GM12874 (cell line): ENCODE measurements around the gene FOXRED1.

ENCODE experiments used
- TF ChIP-seq, protein P1 (sequence below): IDR thresholded peaks from 2 replicates; pipeline ENCODE4 v1.5.1; 2011; ENCODE audit warnings: low read depth, mild to moderate bottlenecking, control low read depth, low read length, moderate library complexity; ENCODE audit not compliant: insufficient read depth

Gene FOXRED1

DNA sequence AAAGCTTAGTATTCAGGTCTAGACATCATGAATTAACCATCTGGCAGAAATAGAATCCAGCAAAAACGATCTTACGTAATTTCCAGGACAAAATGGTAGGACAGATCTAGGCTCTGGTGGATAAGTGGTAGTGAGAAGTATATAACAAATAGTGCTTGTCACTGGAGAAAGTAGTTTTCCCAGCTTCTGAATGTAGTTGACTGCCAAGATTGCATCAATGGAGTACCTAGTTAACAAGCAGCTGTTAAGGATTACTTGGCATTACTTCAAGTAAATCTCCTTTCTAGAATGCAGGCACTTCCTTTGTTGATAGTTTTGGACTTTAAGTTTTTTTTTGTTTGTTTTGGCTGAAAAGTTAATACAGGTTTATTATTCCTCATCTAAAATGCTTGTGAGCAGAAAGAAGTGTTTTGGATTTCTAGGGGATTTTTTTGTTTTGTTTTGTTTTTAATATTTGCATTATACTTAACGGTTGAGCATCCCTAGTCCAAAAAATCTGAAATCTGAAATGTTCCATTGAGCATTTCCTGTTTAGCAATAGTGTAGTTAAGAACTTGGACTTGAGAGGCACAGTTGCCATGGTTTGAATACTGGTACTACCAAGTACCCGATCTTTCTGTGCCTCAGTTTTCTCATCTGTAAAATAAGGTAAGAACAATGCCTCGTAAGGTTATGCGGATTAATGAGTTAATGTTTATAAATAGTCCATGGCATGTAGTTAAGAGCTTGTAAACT is 37.1 kb upstream of the FOXRED1 start:
- TF ChIP-seq, protein P1, sequence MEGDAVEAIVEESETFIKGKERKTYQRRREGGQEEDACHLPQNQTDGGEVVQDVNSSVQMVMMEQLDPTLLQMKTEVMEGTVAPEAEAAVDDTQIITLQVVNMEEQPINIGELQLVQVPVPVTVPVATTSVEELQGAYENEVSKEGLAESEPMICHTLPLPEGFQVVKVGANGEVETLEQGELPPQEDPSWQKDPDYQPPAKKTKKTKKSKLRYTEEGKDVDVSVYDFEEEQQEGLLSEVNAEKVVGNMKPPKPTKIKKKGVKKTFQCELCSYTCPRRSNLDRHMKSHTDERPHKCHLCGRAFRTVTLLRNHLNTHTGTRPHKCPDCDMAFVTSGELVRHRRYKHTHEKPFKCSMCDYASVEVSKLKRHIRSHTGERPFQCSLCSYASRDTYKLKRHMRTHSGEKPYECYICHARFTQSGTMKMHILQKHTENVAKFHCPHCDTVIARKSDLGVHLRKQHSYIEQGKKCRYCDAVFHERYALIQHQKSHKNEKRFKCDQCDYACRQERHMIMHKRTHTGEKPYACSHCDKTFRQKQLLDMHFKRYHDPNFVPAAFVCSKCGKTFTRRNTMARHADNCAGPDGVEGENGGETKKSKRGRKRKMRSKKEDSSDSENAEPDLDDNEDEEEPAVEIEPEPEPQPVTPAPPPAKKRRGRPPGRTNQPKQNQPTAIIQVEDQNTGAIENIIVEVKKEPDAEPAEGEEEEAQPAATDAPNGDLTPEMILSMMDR = no peak

DNA sequence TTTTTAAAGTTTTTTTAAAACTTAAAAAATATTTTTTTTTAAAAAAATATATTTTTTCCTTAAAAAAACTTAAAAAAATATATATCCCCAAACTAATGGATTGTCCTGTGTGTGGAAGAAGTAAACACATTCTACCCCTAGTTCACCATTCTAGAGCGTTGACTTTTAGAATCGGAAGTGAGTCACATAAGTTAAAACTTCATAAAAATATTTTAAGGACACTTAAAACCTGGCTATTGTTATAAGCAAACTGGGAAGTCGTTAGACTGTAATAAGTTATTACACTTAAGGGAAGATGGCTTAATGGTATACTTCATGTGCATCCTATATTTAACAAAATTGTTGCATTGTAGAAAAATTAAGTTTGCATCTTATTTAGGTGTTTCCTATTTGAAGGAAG is 36.3 kb upstream of the FOXRED1 start:
- TF ChIP-seq, protein P1 = no peak

DNA sequence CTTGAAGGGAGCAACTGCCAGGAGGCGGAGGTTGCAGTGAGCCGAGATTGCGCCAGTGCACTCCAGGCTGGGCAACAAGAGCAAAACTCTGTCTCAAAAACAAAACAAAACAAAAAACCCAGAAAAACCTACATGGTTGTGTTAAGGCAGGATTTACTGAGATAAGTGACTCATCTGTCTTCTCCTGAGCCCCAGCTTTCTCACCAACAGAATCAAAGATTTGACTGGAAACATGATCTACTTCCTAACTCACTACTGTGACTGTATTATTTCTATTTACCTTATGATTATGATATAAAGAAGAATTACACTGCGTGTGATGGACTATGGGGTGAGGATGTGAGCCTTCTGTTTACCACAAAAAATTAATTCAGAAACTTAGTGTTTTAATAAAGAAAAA is 35.6 kb upstream of the FOXRED1 start:
- TF ChIP-seq, protein P1 = no peak

- TF ChIP-seq, protein P1 = no peak
Observed at GRCh38 chr11:126246636-126247035, 22.3 kb upstream of the FOXRED1 start.

DNA sequence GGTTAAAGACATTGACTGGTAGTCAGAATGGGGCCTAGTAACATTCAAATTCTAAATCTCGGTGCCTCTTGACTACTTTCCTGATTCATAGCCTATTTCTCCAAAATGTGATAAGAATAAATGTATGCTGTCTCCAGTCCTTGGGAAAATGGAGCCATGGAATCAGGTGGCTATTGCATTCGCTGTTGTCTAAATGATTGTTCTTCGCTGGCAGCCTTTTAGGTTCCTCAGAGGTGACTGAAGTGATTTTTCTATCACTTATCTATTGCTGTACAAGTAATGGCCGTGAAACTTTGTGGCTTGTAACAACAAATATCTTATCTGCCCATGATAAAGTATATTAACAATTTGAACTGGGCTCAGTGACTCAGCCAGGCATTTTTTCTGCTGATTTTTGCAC is 15.7 kb upstream of the FOXRED1 start:
- TF ChIP-seq, protein P1 = no peak

- TF ChIP-seq, protein P1 = no peak
Observed at GRCh38 chr11:126254819-126255218, 14.1 kb upstream of the FOXRED1 start.

- TF ChIP-seq, protein P1 = no peak
Observed at GRCh38 chr11:126256216-126256615, 12.7 kb upstream of the FOXRED1 start.
